Erythroblast (primary cell): ENCODE results near the gene MOB3C.
"Not testable (repeated sequence)": the region's sequence is repeated elsewhere in the genome, so short reads cannot be mapped to it uniquely, and the experiment has no call there.

Experiments
- DNase-seq, 2 experiments: peaks; one replicate each; lab custom pipeline; 2025; lab: John Stamatoyannopoulos, UW
- GATA1 ChIP-seq: IDR thresholded peaks from 2 replicates; pipeline ENCODE4 v1.6.1; 2011; ENCODE audit warnings: low read depth, mild to moderate bottlenecking, control low read depth, low read length, moderate library complexity
- POLR2A ChIP-seq: IDR thresholded peaks from 2 replicates; pipeline ENCODE4 v1.6.1; 2011; ENCODE audit warnings: mild to moderate bottlenecking, low read length

The MOB3C gene

DNA sequence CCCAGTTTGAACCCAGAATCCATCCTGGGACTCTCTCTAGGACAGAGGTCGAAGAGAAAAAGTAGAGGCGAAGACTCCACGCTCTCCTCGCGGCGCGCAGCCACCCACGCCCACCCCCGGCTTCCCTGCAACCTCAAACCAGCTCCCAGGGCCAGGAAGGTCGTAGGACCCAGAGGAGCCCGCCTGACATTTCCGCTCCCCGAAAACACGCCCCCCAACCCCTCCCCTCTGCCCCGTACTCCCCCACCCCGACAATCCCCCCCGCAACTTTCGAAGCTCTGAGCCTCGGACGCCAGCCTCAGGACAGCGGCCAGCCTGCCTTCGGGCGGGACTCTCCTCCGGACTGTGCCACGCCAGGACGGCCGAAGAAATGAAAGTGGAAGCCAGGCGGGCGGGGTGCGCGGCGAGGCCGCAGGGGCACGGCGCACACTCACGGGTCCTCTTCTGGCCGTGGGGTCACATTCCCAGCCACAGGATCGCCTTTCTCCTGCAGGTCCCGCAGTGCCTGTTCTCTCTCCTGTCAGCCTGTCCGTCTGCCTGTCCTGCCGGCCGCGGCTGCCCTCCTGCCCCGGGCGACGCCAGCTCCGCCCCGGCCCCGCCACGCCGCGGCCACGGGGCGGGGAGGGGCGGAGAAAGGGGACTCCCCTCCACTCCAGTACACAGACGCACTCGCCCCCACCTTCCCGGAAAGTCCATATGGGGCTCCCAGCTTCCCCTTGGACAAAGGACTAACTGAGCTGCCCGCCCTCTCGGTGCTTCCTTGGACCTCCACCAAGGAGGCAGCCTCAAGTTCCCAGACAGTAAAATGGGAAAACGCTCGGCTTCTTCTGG lies at the start of gene MOB3C:
Gene MOB3C (minus strand): TSS at position 535 of the 831 bp plus-strand sequence. CDS start 3,490 bp downstream, outside the sequence.
- peak; percentile 65 to 76 for DNase-seq
- TF ChIP-seq POLR2A = peak; percentile 61
- TF ChIP-seq GATA1 = no peak

DNA sequence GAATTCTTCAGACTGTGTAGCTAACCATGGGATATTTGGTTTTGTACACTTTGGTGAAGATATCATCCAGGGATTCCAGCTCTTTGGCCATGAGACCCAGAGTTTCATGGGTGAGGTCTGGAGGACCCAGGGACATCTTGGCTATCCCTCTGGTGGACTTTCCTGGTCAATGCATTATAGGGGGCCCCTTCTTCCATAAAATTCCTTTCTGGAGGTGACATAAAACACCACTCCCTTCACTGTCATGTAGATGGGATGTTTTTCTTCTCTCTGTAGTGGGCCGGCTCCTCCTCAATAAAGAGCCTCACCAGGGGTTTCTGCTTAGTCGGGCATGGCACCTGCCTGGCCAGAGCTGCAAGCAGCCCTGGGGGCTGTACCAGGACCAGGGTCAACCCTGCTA lies 49.4 kb upstream of the MOB3C start:
- DNase-seq = no peak
- TF ChIP-seq POLR2A = no peak
- TF ChIP-seq GATA1 = no peak

DNA sequence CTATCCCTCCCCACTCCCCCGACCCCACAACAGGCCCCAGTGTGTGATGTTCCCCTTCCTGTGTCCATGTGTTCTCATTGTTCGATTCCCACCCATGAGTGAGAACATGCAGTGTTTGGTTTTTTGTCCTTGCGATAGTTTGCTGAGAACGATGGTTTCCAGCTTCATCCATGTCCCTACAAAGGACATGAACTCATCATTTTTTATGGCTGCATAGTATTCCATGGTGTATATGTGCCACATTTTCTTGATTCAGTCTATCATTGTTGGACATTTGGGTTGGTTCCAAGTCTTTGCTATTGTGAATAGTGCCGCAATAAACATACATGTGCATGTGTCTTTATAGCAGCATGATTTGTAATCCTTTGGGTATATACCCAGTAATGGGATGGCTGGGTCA lies 46.3 kb upstream of the MOB3C start:
- not testable (repeated sequence) for DNase-seq

DNA sequence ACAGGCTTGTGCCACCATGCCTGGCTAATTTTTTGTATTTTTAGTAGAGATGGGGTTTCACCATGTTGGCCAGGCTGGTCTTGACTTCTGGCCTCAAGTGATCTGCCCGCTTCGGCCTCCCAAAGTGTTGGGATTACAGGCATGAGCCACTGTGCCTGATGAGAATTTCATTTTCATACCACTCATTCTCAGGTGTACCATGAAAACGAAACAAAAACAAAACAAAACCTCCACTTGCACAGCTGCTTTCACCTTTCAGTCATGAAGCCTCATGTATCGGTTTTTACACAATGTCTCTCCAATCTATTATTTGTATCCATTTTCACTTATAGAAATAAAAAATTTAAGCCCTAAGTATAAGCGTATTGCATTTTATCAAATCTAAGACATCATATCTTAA lies 43.5 kb upstream of the MOB3C start:
- DNase-seq = not testable (repeated sequence)

DNA sequence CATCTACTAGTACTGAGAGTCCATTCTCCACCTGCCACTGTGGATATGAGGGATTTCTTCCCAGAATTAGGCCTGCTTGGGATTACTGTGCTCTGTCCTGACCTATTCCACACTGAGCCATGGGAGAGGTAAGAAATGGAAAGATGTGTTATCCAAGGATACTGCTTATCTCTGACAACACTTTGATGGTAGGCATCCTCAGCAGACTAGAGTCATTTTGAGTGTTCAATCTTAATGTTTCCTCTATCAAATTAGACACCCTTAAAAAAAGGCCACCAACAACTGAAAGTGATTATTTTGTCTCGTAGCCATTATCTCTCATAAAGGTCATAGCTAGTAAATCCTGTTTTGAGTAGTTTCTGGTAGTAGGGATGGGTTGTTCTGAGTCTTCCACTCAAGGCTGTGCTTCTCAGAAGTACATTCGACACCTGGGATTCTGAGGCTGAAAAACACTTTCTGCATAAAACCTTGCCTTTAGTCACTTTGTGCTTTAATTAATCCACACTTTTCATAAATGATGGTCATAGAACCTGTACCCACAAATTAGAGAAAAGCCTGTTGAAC lies 42.8 kb upstream of the MOB3C start:
- no peak for DNase-seq
- no peak for TF ChIP-seq GATA1
- TF ChIP-seq POLR2A = no peak

DNA sequence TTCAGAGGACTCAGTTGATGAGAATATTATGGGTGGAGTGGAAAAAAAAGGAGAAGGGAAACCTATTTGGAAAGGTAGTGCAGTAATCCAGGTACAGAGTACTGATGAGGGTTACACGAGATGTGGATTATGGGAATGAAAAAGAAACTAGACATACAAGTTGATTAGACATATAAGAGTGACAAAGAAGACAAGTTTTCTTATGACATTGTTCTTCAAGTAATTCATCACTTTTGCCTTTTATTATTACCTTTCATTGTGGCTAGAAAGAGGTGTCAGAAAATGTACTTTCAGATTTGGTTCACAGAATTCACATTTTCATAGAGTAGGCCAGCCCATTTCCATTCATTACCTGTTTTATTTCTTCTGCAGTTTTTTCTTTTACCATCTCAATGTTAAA lies 41.2 kb upstream of the MOB3C start:
- no peak for TF ChIP-seq POLR2A

DNA sequence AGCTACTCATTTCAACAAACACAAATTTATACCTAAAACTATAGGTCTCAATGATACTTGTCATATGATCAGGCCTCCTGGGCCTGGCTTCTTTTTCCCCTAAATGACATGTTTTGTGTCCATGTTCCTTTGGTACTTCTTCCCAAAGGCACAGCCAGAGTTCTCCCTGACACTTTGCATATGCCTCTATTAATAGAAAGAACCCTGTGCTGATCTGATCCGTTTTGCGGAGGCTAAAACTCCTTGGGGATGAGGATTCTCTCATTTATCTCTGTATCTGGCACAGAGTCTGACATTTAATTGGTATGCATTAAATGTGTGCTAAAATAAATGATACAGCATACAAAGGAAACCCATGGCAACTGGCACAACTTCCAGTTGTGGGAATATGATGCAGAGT lies 40.0 kb upstream of the MOB3C start:
- TF ChIP-seq POLR2A (no peak), GATA1 (no peak)

More for the DNA sequence above, 41.2 kb upstream of the MOB3C start:
- DNase-seq = no peak

DNA sequence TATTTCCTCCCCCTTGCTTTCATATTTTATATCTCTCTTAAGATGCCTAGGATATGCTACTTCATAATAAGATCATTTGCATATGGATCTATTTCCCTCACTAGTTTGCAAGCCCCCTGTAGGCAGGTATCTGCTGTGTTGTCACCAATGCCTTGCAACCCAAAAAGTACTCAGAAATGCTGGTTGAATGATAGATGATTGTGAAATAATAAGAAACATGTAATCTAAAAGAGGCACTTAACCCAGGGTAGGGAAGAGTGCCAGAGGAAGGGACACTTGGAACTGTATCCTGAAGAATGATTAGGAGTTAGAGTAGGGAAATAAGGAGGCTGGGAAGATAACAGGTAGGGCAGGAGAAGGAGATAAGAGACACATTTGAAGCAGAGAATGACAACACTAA lies 39.2 kb upstream of the MOB3C start:
- no peak for DNase-seq
- TF ChIP-seq POLR2A (no peak), GATA1 (no peak)

More for the DNA sequence above, 40.0 kb upstream of the MOB3C start:
- no peak for DNase-seq

DNA sequence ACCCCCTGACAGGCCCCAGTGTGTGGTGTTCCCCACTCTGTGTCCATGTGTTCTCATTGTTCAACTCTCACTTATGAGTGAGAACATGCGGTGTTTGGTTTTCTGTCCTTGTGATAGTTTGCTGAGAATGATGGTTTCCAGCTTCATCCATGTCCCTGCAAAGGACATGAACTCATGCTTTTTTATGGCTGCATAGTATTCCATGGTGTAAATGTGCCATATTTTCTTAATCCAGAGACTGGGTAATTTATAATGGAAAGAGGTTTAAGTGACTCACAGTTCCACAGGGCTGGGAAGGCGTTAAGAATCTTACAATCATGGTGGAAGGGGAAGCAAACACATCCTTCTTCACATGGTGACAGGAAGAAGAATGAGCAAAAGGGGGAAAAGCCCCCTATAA lies 38.1 kb upstream of the MOB3C start:
- DNase-seq = not testable (repeated sequence)

DNA sequence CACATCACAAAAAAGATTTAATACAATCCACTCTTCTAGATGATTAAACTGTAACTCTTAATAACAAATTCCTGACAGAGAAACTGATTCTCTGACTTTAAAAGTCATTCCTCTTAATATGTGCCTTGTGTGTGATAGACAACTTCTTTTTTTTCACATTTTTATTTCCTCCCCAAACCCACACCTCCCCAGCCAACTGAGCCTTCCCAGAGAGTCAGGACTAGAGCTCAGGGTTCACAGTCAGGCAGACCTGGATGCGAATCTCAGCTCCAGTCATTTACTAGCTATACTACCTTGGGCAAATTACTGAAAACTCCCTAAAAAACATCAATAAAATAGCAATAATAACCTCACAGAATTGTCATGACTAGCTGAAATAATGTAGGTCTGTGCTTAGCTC lies 37.4 kb upstream of the MOB3C start:
- no peak for TF ChIP-seq POLR2A
- TF ChIP-seq GATA1 = no peak
- DNase-seq = no peak

DNA sequence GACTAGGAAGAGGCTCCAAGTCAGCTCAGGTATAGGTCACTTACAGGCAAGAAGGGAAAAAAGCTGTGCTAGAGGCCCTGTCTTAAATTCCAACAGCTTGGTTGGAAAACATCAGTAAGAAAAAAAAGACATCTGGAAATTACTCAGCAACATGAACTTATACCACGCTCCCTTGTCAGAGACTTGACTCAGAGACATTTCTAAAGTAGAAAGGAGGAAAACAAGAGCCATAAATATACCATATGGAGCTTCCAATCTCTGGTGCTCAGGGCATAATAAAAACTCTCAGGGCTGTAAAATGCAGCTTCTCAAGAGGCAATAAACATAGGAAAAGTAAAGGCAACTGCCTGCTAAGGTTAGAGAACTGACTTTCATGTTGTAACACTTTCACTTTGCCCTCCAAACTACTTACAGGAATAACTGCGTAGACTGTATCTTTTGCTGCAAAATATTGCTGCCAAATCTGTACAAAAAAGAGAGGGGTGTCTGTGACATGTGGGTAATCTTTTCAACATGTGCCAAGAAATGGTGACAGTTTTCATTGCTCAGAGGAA lies 36.9 kb upstream of the MOB3C start:
- no peak for TF ChIP-seq GATA1
- no peak for TF ChIP-seq POLR2A
- no peak for DNase-seq

DNA sequence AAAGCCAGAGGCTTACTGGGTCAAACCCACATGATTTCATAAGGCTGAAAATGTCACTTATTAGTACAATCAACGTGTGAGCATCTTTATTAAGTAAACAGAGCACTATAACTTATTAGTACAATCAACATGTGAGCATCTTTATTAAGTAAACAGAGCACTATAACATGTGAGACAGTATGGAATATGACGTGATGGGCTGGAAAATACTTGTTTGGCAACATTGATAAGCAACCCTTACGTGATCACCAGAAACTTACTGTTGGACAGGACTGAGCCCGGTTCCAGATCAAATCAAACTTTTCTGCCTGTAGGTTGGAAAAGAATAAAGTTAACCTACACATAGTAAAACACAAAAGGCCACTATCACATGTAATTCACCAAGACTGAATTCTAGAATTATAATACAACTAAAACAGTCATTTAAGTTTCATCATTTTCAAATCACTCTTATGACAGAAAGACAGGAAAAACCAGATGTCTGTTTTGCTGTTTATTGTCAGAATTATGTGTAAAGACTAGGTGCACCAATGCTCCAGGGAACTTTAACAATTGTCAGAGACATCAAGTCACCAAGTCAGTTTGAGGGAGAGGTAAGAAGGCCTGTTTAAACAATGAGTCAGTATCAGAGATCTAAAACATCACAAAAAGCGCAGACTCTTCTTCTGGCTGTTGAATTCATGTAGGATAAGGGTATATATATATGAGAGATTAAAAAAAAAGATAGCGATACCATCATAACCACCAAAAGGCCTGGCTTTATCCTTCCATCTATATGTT lies 35.9 kb upstream of the MOB3C start:
- DNase-seq = no peak
- TF ChIP-seq GATA1 (no peak), POLR2A (no peak)

DNA sequence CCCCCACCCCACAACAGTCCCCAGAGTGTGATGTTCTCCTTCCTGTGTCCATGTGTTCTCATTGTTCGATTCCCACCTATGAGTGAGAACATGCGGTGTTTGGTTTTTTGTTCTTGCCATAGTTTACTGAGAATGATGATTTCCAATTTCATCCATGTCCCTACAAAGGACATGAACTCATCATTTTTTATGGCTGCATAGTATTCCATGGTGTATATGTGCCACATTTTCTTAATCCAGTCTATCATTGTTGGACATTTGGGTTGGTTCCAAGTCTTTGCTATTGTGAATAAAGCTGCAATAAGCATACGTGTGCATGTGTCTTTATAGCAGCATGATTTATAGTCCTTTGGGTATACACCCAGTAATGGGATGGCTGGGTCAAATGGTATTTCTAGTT lies 34.5 kb upstream of the MOB3C start:
- not testable (repeated sequence) for DNase-seq

DNA sequence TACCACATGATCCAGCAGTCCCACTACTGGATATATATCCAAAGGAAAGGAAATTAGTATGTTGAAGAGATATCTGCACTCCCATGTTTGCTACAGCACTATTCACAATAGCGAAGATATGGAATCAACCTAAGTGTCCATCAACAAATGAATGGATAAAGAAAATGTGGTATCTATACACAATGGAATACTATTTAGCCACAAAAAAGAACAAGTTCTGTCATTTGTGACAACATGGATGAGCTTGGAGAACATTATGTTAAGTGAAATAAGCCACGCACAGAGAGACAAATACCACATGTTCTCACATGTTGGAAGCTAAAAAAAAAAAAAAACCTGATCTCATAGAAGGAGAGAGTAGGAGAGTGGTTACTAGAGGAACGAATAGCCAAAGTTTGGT lies 33.9 kb upstream of the MOB3C start:
- no peak for TF ChIP-seq POLR2A
- TF ChIP-seq GATA1 = no peak
- DNase-seq = no peak
